Measurements from ENCODE around the gene N4BP2L1.

The N4BP2L1 gene

DNA sequence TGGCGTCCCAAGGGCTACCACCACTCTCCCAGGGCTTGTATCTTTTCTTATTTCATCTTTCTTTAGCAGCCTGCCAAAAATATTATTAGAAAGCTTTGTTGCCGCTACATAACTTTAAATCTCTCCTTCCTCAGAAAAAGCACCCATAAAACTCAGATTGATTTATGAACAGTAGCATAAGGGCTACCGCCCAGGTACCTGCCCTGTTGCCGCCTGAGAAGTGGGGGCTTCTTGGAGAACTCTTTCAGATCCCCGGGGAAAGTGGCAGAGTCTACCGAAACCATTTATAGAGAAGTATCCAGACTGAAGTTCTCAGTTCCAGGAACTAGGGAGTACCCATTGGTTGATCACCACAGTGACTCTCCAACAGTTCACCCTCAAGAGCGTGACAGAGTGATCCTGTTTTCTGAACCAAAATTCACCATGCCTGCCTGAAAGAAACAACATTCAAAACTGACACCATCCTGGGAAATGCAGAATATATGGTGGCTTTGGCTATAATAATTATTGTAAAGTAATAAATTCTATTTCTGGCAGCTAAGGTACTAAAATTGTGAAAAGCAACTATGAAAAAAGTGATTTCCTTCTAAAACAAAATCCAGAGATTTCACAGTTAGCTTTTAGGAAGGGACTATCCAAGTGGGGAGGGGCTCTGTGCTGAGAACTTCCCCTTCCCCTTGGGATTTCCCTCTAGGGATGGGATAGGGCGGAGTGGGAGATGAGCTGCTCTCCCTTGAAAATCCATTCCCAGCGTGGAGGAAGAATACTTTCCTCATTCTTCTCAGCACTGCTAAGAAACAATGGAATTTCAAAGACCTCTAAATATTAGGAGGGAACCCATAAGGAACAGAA is 877 bp upstream of the N4BP2L1 start:
- H3K4me3 ChIP-seq = peak overlapping the region; percentile 75 to 94 (median 86)
- H3K9ac ChIP-seq = peak overlapping the region; percentile 89 to 95 (median 92)

DNA sequence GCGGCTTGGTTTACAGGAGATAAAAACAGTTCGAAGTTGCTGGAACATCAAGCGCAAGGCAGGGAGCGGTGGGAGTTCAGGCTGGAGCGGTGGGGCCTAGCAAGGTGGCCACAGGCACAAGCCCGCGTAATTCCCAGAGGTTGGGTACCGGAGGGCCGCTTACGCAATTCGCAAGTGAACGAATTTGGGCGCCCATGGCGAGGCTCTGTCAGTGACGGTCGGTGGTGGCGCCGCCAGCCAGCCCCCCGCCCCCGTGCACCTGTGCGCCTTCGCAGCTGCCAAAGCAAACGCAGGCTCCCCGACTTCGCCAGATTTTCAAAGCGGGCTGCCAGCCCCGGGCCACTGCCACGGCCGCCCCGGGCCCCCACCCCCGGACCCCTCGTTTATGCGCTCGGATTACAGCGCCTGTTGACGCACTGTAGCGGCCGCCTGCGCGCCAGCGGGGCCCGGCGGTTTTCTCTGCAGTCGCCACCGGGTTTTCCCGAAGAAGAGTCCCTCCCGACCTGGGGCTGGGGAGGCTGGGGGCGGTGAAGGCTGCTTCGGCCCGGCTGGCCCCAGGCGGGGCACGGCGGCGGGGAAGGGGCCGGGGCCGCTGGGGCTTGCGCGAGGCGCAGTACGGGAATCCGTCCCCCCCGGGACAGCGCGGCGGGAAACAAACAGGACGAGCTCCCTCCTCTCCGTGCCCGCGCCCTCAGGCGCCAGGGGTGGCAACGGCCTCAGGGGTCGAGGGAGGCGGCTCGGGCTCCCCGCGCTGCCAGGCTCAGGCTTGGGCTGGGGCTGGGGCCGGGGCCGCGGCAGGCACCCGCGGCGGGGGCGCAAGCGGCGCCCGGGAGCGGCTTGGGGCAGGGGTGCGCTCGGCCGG is 709 bp downstream of the N4BP2L1 start:
- peaks cover 0 to 36% (median 0%) of the 10 kb centered on the region in 11 experiments; a peak in 2 of 22 replicates for H4K20me1 ChIP-seq
- TF ChIP-seq Cebpa-rat (IDR thresholded peaks at IDR 0.05) = peak in 4 of 11 experiments; percentile 15 to 70 (median 59); a peak in 4 of 22 replicates

More for the DNA sequence above, 877 bp upstream of the N4BP2L1 start:
- Histone ChIP-seq H3K36me3 (peaks cover 0 to 7% (median 7%) of the 10 kb centered on the region in 11 experiments; a peak in 7 of 22 replicates), H3K27ac (peak overlapping the region; percentile 77 to 94 (median 90)), H3K9me3 (replicated peaks in 1 of 11) (no peaks in the 10 kb centered on the region), H3K27me3 (no peaks in the 10 kb centered on the region), H3K4me2 (peak overlapping the region; percentile 76 to 97 (median 93)), H4K20me1 (peaks cover 0 to 21% (median 0%) of the 10 kb centered on the region in 11 experiments; a peak in 2 of 22 replicates), H3K4me1 (peaks cover 43 to 51% (median 49%) of the 10 kb centered on the region in 10 experiments)
- no peak for TF ChIP-seq Cebpa-rat (IDR thresholded peaks at IDR 0.05)

DNA sequence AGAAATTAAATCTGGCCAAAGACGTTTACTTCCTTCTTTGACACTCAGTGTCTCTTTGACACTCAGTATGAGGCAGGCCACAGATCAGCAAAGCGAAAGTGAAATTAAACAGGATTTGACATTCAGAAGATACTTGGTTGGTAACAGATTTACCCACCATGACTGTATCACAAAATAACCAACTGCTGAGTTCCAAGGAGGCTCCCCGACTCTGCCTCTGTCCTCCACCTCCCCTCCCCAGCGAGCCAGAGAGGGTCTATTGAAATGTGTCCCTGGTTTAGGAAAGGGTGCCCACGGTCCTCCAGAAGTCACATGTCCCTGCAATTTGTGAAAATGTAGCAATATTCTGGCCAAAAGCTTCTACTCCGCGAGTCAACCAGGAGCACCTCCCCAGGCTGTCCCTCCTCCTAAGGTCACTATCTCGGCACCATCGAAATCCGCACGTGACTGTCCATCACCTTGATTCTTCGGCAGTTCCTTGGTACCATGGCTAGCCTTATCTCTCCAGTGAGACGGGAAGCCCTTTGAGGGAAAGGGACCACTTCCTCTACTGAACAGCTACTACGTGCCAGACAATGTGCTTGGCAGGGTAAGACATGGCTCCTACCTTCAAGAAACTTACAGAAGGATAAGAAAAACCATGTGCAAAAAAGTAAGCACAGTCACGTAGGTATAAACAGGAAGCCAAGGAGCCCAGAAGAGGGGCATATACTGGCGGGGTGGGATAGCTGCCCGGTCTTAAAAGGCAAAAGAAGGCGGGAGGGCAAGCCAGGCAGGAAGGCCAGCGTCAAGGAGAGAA is 1.5 kb downstream of the N4BP2L1 start:
- peak overlapping the region; percentile 89 to 95 (median 92) for H3K9ac ChIP-seq
- peaks cover 0 to 15% (median 4%) of the 10 kb centered on the region in 11 experiments; a peak in 14 of 22 replicates for H3K9me3 ChIP-seq (replicated peaks in 1 of 11)
- peaks cover 0 to 36% (median 0%) of the 10 kb centered on the region in 11 experiments; a peak in 2 of 22 replicates for H4K20me1 ChIP-seq
- H3K27ac ChIP-seq = peak overlapping the region; percentile 77 to 94 (median 90); a peak in 21 of 22 replicates
- TF ChIP-seq Cebpa-rat (IDR thresholded peaks at IDR 0.05) = no peak
- peak overlapping the region; percentile 75 to 94 (median 86) for H3K4me3 ChIP-seq
- peaks cover 43 to 55% (median 51%) of the 10 kb centered on the region in 10 experiments for H3K4me1 ChIP-seq
- H3K27me3 ChIP-seq = no peaks in the 10 kb centered on the region
- H3K36me3 ChIP-seq = peaks cover 0 to 30% (median 18%) of the 10 kb centered on the region in 11 experiments; a peak in 18 of 22 replicates
- H3K4me2 ChIP-seq = peak overlapping the region; percentile 76 to 97 (median 93)

More for the DNA sequence above, 709 bp downstream of the N4BP2L1 start:
- Histone ChIP-seq H3K4me3 (peak overlapping the region; percentile 75 to 94 (median 86)), H3K4me1 (peaks cover 43 to 55% (median 51%) of the 10 kb centered on the region in 10 experiments), H3K4me2 (peak overlapping the region; percentile 76 to 97 (median 93)), H3K9me3 (replicated peaks in 1 of 11) (peaks cover 0 to 7% (median 0%) of the 10 kb centered on the region in 11 experiments; a peak in 2 of 22 replicates), H3K36me3 (peaks cover 0 to 22% (median 15%) of the 10 kb centered on the region in 11 experiments; a peak in 14 of 22 replicates), H3K27ac (peak overlapping the region; percentile 77 to 94 (median 90)), H3K27me3 (no peaks in the 10 kb centered on the region), H3K9ac (peak overlapping the region; percentile 89 to 95 (median 92))

DNA sequence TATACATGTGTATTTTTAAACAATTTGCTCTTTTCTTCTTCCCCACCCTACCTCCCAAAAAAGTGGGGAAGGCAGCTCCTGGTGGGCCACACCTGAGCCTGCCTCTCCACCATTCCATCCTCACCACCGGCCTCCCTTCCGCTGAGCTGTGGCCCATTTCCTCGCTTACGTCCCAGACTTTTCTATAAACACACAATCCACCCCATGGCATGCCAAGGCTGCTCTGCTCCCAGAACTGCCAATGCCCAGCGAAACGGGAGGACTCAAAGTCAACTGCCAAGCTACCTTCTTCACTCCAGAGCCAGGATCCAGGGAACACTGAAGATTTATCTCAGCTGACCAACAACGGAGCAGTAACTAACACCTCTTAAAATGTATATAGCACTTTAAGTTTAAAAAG is 2.8 kb downstream of the N4BP2L1 start:
- Histone ChIP-seq H3K4me2 (peak overlapping the region; percentile 76 to 97 (median 93); a peak in 21 of 22 replicates), H3K9ac (peak overlapping the region in 1 of 11 experiments; percentile 92; a peak in 1 of 22 replicates), H3K36me3 (peaks cover 8 to 42% (median 29%) of the 10 kb centered on the region in 11 experiments), H3K27ac (peak overlapping the region in 5 of 11 experiments; percentile 86 to 94 (median 93); a peak in 9 of 22 replicates), H4K20me1 (peaks cover 0 to 36% (median 0%) of the 10 kb centered on the region in 11 experiments; a peak in 2 of 22 replicates), H3K9me3 (replicated peaks in 1 of 11) (peaks cover 11 to 27% (median 16%) of the 10 kb centered on the region in 11 experiments), H3K27me3 (no peaks in the 10 kb centered on the region), H3K4me1 (peaks cover 36 to 48% (median 44%) of the 10 kb centered on the region in 10 experiments), H3K4me3 (no peak overlapping the region)
- TF ChIP-seq Cebpa-rat (IDR thresholded peaks at IDR 0.05) = no peak

- H3K4me1 ChIP-seq = peaks cover 21 to 32% (median 29%) of the 10 kb centered on the region in 10 experiments
- peaks cover 0 to 36% (median 0%) of the 10 kb centered on the region in 11 experiments; a peak in 2 of 22 replicates for H4K20me1 ChIP-seq
- H3K9ac ChIP-seq = no peak overlapping the region
- no peak for TF ChIP-seq Cebpa-rat (IDR thresholded peaks at IDR 0.05)
- no peaks in the 10 kb centered on the region for H3K27me3 ChIP-seq
- no peak overlapping the region for H3K4me3 ChIP-seq
- H3K36me3 ChIP-seq = peaks cover 19 to 57% (median 40%) of the 10 kb centered on the region in 11 experiments
- peak overlapping the region in 5 of 11 experiments; percentile 8 to 34 (median 20); a peak in 5 of 22 replicates for H3K4me2 ChIP-seq
- H3K9me3 ChIP-seq (replicated peaks in 1 of 11) = peaks cover 27 to 43% (median 32%) of the 10 kb centered on the region in 11 experiments
- H3K27ac ChIP-seq = peak overlapping the region in 1 of 11 experiments; percentile 23; a peak in 1 of 22 replicates
Measured at GRCh38 chr13:32423592-32423991, 4.3 kb downstream of the N4BP2L1 start.

DNA sequence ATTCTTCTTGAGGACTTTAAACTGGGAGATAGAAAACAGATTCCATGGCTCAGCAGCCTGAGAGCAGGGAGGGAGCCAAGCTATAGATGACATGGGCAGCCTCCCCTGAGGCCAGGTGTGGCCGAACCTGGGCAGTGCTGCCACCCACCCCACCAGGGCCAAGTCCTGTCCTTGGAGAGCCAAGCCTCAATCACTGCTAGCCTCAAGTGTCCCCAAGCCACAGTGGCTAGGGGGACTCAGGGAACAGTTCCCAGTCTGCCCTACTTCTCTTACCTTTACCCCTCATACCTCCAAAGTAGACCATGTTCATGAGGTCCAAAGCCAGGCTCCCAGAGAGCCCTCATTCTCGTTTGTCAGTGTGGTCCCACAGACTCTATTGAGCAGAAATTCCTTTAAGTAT is 8.1 kb downstream of the N4BP2L1 start:
- Histone ChIP-seq H3K4me1 (peaks cover 0 to 14% (median 6%) of the 10 kb centered on the region in 10 experiments; a peak in 14 of 20 replicates), H3K36me3 (peaks cover 19 to 65% (median 46%) of the 10 kb centered on the region in 11 experiments), H3K27me3 (no peaks in the 10 kb centered on the region), H4K20me1 (peaks cover 0 to 26% (median 0%) of the 10 kb centered on the region in 11 experiments; a peak in 1 of 22 replicates), H3K9ac (no peak overlapping the region), H3K4me2 (no peak overlapping the region), H3K4me3 (0 out of 20 replicates have a peak overlapping the region, but pooled peaks of 2 of the 10 experiments have one; percentile 15 to 35), H3K9me3 (replicated peaks in 1 of 11) (peaks cover 34 to 59% (median 48%) of the 10 kb centered on the region in 11 experiments), H3K27ac (no peak overlapping the region)
- TF ChIP-seq Cebpa-rat (IDR thresholded peaks at IDR 0.05) = no peak

DNA sequence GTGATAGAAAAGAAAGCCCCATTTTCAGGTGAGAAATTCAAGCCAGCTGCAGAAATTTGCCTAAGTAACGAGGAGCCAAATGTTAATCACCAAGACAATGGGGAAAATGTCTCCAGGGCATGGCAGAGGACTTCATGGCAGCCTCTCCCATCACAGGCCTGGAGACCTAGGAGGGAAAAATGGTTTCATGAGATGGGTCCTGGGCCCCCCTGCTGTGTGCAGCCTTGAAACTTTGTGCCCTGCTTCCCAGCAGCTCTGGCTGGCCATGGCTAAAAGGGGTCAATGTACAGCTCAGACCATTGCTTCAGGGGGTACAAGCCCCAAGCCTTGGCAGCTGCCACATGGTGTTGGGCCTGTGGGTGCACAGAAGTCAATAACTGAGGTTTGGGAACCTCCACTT is 9.9 kb downstream of the N4BP2L1 start:
- no peaks in the 10 kb centered on the region for H3K4me1 ChIP-seq
- no peak overlapping the region for H3K9ac ChIP-seq
- peaks cover 0 to 7% (median 0%) of the 10 kb centered on the region in 11 experiments; a peak in 1 of 22 replicates for H4K20me1 ChIP-seq
- no peaks in the 10 kb centered on the region for H3K27me3 ChIP-seq
- H3K4me3 ChIP-seq = no peak overlapping the region
- no peak for TF ChIP-seq Cebpa-rat (IDR thresholded peaks at IDR 0.05)
- H3K27ac ChIP-seq = no peak overlapping the region
- no peak overlapping the region for H3K4me2 ChIP-seq
- peaks cover 34 to 59% (median 48%) of the 10 kb centered on the region in 11 experiments for H3K9me3 ChIP-seq (replicated peaks in 1 of 11)
- H3K36me3 ChIP-seq = peaks cover 19 to 54% (median 42%) of the 10 kb centered on the region in 11 experiments
